ENCODE data around the gene PACRG. TPM values are rescaled to one million over a fixed set of nuclear protein-coding genes. Genes with fewer than 3 reads are reported as not detected.

PACRG gene
- polyA plus RNA-seq, 3 donors, result not detected

DNA sequence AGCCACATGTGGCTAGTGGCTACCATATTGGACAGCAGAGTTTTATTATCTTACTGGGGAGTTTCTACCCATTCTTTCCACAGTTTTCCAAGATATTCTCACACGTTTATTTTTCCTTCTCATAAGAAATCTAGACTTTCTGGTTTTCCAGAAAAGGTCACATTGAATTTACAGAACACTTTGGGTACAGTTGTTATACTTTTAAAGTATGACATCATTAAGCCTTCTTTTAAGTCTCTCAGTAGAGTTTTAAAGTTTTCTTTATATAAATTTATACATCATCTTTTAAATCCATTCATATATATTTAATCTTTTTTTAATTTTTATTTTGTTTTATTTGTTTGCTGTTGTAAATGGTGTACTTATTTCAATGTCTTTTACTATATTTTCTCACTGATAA lies 486.5 kb downstream of the PACRG start:
- H3K4me3 Mint-ChIP-seq, result no peak overlapping the region
- no CpG with 5 or more reads among the region's 1 CpG for WGBS (ENCODE audit: insufficient coverage)

DNA sequence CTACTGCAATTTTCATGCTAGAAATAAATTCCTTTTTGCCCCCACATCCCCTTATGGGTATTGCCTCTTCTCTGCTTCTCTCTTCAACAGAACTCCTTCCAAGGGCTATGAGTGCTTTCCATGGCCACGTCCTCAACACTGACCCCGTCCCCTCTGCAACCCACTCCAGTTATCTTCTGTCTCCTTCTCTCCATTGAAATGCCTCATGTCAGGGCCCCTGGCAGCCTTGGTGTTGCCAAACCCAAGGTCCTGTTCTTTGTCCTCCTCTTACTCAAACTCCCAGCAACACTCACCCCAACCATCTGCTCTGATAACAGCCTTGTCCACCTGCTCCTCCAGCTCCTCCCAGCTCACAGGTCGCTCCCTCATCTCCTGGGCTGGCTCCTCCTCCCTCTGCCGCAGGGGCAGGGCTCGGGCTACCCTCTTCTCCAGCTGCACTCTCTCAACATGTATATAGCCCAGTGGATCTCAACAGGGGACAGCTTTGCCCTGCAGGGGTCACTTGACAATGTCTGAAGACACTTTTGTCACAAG lies 490.7 kb downstream of the PACRG start:
- no peak overlapping the region for H3K27ac Mint-ChIP-seq

More for the DNA sequence above, 486.5 kb downstream of the PACRG start:
- Histone ChIP-seq H3K4me1 (ENCODE audit: control insufficient read depth in 1 of 2, insufficient read depth in 2 of 2, low read length in 2 of 2) (no peaks in the 10 kb centered on the region), H3K79me2 (ENCODE audit: insufficient read depth, low read length) (no peaks in the 10 kb centered on the region), H3K4me2 (replicated peaks; ENCODE audit: extremely low read depth, low read length, poor library complexity, severe bottlenecking) (no peak overlapping the region), H3K27ac (ENCODE audit: low read depth in 1 of 2, low read length in 2 of 2) (no peak overlapping the region), H3K36me3 (replicated peaks in 1 of 2; ENCODE audit: control insufficient read depth in 1 of 2, insufficient read depth in 2 of 2, low read length in 2 of 2) (no peaks in the 10 kb centered on the region), H3K27me3 (ENCODE audit: control insufficient read depth in 2 of 2, insufficient read depth in 2 of 2, low read length in 2 of 2) (no peaks in the 10 kb centered on the region), H3K9me3 (replicated peaks in 1 of 2; ENCODE audit: control insufficient read depth in 1 of 2, insufficient read depth in 1 of 2, low read length in 2 of 2) (peaks cover 3 to 10% of the 10 kb centered on the region in 2 donors), H4K20me1 (ENCODE audit: insufficient read depth, low read length) (no peaks in the 10 kb centered on the region), H2AFZ (ENCODE audit: insufficient read depth, low read depth, low read length, poor library complexity, severe bottlenecking) (no peak overlapping the region), H3K9ac (ENCODE audit: insufficient read depth, low read length, poor library complexity, severe bottlenecking) (no peak overlapping the region), H3K4me3 (replicated peaks in 1 of 3; ENCODE audit: low read depth in 2 of 3, low read length in 3 of 3) (no peak overlapping the region)
- DNase-seq, result no peak
- Mint-ChIP-seq H3K9me3 (peaks cover 9 to 21% (median 13%) of the 10 kb centered on the region in 7 donors), H3K27ac (no peak overlapping the region), H3K36me3 (no peaks in the 10 kb centered on the region), H3K4me1 (peaks cover 8% of the 10 kb centered on the region), H3K27me3 (ENCODE audit: low read depth in 3 of 3) (peaks cover 1 to 10% (median 6%) of the 10 kb centered on the region in 3 donors)
- intact Hi-C loops (cut with micrococcal nuclease), result no loop called here
- TF ChIP-seq, protein P1, sequence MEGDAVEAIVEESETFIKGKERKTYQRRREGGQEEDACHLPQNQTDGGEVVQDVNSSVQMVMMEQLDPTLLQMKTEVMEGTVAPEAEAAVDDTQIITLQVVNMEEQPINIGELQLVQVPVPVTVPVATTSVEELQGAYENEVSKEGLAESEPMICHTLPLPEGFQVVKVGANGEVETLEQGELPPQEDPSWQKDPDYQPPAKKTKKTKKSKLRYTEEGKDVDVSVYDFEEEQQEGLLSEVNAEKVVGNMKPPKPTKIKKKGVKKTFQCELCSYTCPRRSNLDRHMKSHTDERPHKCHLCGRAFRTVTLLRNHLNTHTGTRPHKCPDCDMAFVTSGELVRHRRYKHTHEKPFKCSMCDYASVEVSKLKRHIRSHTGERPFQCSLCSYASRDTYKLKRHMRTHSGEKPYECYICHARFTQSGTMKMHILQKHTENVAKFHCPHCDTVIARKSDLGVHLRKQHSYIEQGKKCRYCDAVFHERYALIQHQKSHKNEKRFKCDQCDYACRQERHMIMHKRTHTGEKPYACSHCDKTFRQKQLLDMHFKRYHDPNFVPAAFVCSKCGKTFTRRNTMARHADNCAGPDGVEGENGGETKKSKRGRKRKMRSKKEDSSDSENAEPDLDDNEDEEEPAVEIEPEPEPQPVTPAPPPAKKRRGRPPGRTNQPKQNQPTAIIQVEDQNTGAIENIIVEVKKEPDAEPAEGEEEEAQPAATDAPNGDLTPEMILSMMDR (IDR thresholded peaks at IDR 0.05), result no peak

More for the DNA sequence above, 490.7 kb downstream of the PACRG start:
- Histone ChIP-seq H3K9ac (ENCODE audit: insufficient read depth, low read length, poor library complexity, severe bottlenecking) (no peak overlapping the region), H4K20me1 (ENCODE audit: insufficient read depth, low read length) (no peaks in the 10 kb centered on the region), H2AFZ (ENCODE audit: insufficient read depth, low read depth, low read length, poor library complexity, severe bottlenecking) (no peak overlapping the region), H3K27me3 (ENCODE audit: control insufficient read depth in 2 of 2, insufficient read depth in 2 of 2, low read length in 2 of 2) (no peaks in the 10 kb centered on the region), H3K9me3 (replicated peaks in 1 of 2; ENCODE audit: control insufficient read depth in 1 of 2, insufficient read depth in 1 of 2, low read length in 2 of 2) (no peaks in the 10 kb centered on the region), H3K4me3 (replicated peaks in 1 of 3; ENCODE audit: low read depth in 2 of 3, low read length in 3 of 3) (no peak overlapping the region), H3K27ac (ENCODE audit: low read depth in 1 of 2, low read length in 2 of 2) (no peak overlapping the region), H3K4me1 (ENCODE audit: control insufficient read depth in 1 of 2, insufficient read depth in 2 of 2, low read length in 2 of 2) (no peaks in the 10 kb centered on the region), H3K4me2 (replicated peaks; ENCODE audit: extremely low read depth, low read length, poor library complexity, severe bottlenecking) (no peak overlapping the region), H3K36me3 (replicated peaks in 1 of 2; ENCODE audit: control insufficient read depth in 1 of 2, insufficient read depth in 2 of 2, low read length in 2 of 2) (no peaks in the 10 kb centered on the region), H3K79me2 (ENCODE audit: insufficient read depth, low read length) (no peaks in the 10 kb centered on the region)
- Mint-ChIP-seq H3K4me1 (peaks cover 8% of the 10 kb centered on the region), H3K36me3 (no peaks in the 10 kb centered on the region), H3K27me3 (ENCODE audit: low read depth in 3 of 3) (peaks cover 1 to 13% (median 8%) of the 10 kb centered on the region in 3 donors), H3K4me3 (no peak overlapping the region), H3K9me3 (peaks cover 0 to 4% (median 1%) of the 10 kb centered on the region in 7 donors)
- 90% methylated on average over 5 of the region's 5 CpGs for WGBS (ENCODE audit: insufficient coverage)
- TF ChIP-seq, protein P1 (IDR thresholded peaks at IDR 0.05), result no peak
- DNase-seq, result no peak
- intact Hi-C loops (cut with micrococcal nuclease), result no loop called here
